AG04449 (cell line): ENCODE data around the gene UNC45B.

ENCODE experiments used
- CTCF ChIA-PET: fragments of 350-600 bp; formaldehyde crosslinking; extraction: SDS; loops from one replicate; lab custom pipeline; 2021; ENCODE audit warnings: antibody characterized with exemption; lab: Yijun Ruan, JAX
- POLR2A ChIA-PET: fragments of 400-600, 350-600 bp; formaldehyde crosslinking; extraction: SDS; loops from one replicate; lab custom pipeline; 2020; ENCODE audit warnings: antibody characterized with exemption, inconsistent platforms; lab: Yijun Ruan, JAX
- DNase-seq: peaks from one replicate; pipeline ENCODE4 v3.0.0-alpha.2; 2010; ENCODE audit warnings: low read depth, low spot score
- H3K4me3 ChIP-seq: 2 replicates; pipeline ENCODE4 v1.5.1; 2011; ENCODE audit warnings: low read depth, mild to moderate bottlenecking, control low read depth, low read length
- TF ChIP-seq, protein P1 (sequence below): IDR thresholded peaks from one replicate; pipeline ENCODE4 v1.5.1; 2011; ENCODE audit warnings: mild to moderate bottlenecking, moderate library complexity, low read length, control low read depth, inconsistent platforms; ENCODE audit not compliant: insufficient read depth; ENCODE audit errors: missing control alignments

The UNC45B gene

DNA sequence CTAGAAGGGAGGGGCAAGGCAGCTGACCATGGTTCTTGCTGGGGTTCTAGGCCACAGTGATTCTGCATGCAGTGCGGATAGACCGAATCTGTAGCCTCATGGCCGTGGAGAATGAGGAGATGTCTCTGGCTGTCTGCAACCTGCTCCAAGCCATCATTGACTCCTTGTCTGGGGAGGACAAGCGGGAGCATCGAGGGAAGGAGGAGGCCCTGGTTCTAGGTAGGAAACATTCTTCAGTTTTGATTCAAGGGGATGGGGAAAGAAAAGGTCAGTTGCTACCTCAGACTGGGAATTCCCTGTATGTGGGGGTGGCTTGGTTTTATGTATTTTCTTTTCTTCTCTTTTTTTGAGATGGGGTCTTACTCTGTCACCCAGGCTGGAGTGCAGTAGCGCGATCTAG lies 7.6 kb downstream of the UNC45B start:
- TF ChIP-seq, protein P1, sequence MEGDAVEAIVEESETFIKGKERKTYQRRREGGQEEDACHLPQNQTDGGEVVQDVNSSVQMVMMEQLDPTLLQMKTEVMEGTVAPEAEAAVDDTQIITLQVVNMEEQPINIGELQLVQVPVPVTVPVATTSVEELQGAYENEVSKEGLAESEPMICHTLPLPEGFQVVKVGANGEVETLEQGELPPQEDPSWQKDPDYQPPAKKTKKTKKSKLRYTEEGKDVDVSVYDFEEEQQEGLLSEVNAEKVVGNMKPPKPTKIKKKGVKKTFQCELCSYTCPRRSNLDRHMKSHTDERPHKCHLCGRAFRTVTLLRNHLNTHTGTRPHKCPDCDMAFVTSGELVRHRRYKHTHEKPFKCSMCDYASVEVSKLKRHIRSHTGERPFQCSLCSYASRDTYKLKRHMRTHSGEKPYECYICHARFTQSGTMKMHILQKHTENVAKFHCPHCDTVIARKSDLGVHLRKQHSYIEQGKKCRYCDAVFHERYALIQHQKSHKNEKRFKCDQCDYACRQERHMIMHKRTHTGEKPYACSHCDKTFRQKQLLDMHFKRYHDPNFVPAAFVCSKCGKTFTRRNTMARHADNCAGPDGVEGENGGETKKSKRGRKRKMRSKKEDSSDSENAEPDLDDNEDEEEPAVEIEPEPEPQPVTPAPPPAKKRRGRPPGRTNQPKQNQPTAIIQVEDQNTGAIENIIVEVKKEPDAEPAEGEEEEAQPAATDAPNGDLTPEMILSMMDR = no peak
- POLR2A ChIA-PET = no interaction called here

DNA sequence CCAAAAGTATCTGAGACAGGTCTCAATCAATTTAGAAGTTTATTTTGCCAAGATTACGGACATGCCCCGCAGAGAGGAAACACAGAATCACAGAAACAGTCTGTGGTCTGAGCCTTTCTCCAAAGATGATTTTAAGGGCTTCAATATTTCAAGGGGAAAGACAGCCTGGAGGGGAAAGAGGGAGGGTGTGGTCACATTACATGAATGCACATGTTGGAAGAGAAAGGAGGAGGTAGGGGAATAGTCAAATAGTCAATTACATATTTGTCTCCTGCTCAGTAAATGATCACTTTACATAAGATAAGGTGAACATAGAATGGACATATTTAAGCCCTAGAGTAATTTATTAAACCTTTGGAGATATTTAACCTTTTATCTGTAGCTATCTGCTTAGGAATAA lies 12.3 kb downstream of the UNC45B start:
- ChIA-PET POLR2A (no interaction called here), CTCF (no interaction called here)
- H3K4me3 ChIP-seq = no peak overlapping the region
- no peak for DNase-seq
- TF ChIP-seq, protein P1 = no peak

More for the DNA sequence above, 7.6 kb downstream of the UNC45B start:
- no peak for DNase-seq
- CTCF ChIA-PET = no interaction called here
- H3K4me3 ChIP-seq = no peak overlapping the region

DNA sequence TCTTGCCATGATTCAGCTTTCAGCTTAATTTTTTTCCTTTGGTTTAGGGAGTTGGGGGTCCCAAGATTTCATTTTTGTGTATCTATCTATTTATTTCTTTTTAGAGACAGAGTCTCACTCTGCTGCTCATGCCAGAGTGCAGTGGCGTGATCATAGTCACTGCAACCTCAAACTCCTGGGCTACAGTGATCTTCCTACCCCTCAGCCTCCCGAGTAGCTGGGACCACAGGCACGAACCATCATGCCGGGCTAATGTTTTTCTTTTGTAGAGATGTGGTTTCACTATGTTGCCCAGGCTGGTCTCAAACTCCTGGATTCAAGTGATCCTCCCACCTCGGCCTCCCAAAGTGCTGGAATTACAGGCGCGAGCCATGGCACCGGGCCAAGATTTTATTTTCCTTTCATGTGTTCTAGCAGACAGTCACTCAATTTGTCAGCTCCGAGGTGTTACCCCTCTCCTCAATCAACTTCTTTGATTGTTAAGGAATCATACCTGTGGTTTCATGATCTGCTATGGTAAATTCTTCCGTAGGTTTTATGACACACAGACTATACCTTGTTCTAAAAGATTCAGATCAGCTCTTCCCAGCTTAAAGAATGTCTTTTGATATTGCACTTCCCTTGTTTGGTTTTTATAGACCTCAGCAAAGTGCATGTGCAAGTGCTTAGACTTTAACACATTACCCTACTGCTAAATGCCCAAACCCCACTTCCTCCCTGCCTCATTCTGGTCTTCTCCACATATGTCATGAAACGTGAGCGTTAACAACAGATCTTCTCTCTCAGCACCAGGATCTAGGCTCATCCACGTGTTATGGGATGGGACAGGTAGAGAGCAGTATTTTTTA lies 13.0 kb downstream of the UNC45B start:
- CTCF ChIA-PET = interaction anchor here (0.9 kb wide), 1 partner anchor 10 kb away, joined by 3 read pairs; no protein-coding TSS in a partner anchor
- TF ChIP-seq, protein P1 = no peak
- DNase-seq = no peak
- POLR2A ChIA-PET = no interaction called here
- no peak overlapping the region for H3K4me3 ChIP-seq

DNA sequence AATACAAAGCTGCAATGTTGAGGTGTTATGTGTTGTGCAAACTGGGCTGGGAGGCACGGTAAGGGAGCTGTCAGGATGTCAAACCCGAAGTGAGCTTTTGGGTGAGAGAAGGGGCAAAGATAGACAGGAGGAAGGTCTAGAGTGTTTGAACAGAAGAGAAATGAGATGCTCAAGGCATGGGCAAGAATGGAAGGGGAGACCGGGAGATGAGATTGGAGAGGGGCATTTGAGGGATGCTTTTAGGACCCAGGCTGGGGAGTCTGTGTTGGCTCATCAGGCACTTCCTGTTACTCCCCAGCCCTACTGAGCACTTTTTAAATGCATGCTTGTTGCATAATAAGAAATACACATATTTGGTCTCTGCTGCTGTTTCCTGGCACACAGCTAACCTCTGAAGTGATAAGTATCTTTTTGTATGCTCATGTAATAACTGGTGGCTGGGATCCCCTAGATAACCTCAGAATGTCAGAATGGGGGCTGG lies 13.7 kb downstream of the UNC45B start:
- ChIA-PET POLR2A (no interaction called here), CTCF (interaction anchor here (0.9 kb wide), 1 partner anchor 9 kb away, joined by 3 read pairs; no protein-coding TSS in a partner anchor)
- TF ChIP-seq, protein P1 = no peak
- DNase-seq = no peak
- H3K4me3 ChIP-seq = no peak overlapping the region

DNA sequence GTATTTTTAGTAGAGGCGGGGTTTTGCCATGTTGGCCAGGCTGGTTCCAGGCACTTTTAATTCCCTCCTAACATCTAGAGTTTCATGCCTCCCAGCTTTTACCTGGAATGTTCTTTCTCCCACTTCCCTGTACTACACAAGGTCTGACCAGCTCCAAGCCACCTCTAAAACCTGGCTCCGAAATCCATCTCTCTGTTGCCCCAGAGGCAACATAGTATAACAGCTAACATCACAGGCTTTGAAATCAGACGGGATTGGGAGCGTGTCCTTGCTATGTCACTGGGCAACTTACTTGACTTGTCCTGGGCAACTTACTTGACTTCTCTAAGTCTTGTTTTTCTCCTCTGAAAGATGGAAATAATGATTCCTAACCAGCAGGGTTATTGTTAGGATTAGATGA lies 15.1 kb downstream of the UNC45B start:
- ChIA-PET POLR2A (no interaction called here), CTCF (interaction anchor here (1.2 to 9.3 kb wide), 2 partner anchors 8 to 376 kb away, joined by 4 to 72 read pairs; partner anchors contain the start of gene SLFN12L)
- no peak overlapping the region for H3K4me3 ChIP-seq
- no peak for DNase-seq
- TF ChIP-seq, protein P1 = no peak

DNA sequence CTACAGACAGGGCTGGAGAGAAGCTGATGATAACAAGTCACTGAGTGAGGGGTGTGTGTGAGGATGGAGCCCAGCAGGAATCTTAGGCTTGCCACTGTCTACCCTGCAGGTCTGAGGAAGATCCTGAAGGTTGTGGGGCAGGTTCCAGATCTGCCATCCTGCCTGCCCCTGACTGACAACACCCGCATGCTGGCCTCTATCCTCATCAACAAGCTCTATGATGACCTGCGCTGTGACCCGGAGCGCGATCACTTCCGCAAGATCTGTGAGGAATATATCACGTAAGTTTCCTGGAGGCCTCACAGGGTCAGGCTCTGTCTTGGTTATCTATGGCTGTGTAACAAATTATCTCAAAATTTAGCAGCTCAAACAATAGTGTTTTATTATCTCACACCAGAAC lies 16.3 kb downstream of the UNC45B start:
- DNase-seq = no peak
- ChIA-PET CTCF (interaction anchor here (1.2 to 9.3 kb wide), 2 partner anchors 370 to 375 kb away, joined by 5 to 72 read pairs; partner anchors contain the start of gene SLFN12L), POLR2A (no interaction called here)
- H3K4me3 ChIP-seq = no peak overlapping the region
- TF ChIP-seq, protein P1 = no peak
